Esophagus squamous epithelium (tissue), 4 donors: ENCODE results near the gene EXOC3L1.

ENCODE experiments used
- POLR2A ChIP-seq, 4 donors: fragments of 450-650 bp; IDR thresholded peaks; one replicate each; pipeline ENCODE4 v1.6.1; 2017; ENCODE audit warnings: antibody characterized with exemption in 4 of 4, mild to moderate bottlenecking in 4 of 4, moderate library complexity in 3 of 4
- TF ChIP-seq, protein P1 (sequence below), 6 experiments: fragments of 450-650 bp in 4 of 6; fragments of 200-600 bp in 2 of 6; sonication (generic) in 2 of 6; IDR thresholded peaks; one replicate each; pipeline ENCODE4 v1.5.1; 2016 to 2019; ENCODE audit warnings: antibody characterized with exemption in 6 of 6, mild to moderate bottlenecking in 4 of 6, moderate library complexity in 4 of 6

DNA sequence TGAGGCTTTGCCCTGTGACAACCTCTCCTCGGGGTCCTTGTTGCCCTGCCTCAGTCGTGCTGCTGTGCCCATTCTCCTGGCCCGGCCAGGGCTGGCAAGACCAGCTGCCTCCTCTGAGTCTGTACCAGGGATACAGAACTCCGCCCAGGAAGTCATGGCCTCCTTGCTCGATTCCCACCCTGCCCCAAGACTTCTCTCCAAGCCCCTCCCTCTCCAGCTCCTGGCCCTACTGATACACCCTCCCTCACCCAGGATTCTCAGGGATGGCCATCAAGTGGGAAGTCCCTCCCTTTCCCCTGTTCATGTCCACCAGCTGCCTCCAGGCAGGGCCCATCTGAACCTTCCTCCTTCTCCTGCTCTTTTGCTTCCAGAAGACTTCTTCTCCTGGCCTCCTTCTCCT is 25.8 kb upstream of the EXOC3L1 start:
- TF ChIP-seq, protein P1, sequence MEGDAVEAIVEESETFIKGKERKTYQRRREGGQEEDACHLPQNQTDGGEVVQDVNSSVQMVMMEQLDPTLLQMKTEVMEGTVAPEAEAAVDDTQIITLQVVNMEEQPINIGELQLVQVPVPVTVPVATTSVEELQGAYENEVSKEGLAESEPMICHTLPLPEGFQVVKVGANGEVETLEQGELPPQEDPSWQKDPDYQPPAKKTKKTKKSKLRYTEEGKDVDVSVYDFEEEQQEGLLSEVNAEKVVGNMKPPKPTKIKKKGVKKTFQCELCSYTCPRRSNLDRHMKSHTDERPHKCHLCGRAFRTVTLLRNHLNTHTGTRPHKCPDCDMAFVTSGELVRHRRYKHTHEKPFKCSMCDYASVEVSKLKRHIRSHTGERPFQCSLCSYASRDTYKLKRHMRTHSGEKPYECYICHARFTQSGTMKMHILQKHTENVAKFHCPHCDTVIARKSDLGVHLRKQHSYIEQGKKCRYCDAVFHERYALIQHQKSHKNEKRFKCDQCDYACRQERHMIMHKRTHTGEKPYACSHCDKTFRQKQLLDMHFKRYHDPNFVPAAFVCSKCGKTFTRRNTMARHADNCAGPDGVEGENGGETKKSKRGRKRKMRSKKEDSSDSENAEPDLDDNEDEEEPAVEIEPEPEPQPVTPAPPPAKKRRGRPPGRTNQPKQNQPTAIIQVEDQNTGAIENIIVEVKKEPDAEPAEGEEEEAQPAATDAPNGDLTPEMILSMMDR (IDR thresholded peaks at IDR 0.05): no peak
- TF ChIP-seq POLR2A (IDR thresholded peaks at IDR 0.05): no peak
